ENCODE results near the gene GNG4.

The GNG4 gene

DNA sequence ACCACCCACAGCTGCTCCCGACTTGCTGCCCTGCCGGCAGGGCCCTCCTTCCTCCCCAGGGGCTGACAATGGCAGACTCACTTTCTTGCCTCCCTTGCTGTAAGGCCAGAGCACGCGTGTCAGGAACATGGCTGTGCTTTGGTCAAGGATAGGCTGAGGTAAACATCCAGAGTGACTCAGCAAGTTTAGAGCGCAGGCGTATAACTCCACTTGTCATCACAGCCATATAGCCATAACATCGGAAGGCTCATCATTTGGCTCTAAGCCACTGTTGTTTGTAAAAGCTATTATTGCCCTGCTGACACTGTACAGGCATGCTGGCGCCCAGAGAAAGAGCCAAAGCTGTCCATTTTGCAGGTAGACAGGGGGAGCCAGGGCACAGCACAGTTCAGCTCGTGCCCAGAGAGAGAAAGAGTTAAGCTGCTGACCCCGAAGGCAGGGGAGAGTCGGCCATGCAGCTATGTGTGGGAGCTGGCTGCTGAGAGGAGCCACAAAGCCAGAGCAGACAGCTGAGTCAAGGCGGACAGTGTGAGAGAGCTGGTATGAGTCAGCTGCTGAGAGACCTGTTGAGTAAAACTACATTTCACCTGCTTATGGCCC lies 60.6 kb downstream of the GNG4 start:
- in situ Hi-C loops (cut with HindIII; ENCODE audit: low pct_ligation_motif_present, low sequenced_read_pairs) = no loop called here
- DNase-seq = peak; percentile 55
- H3K36me3 ChIP-seq (replicated peaks) = no peaks in the 10 kb centered on the region
- TF ChIP-seq, protein P1, sequence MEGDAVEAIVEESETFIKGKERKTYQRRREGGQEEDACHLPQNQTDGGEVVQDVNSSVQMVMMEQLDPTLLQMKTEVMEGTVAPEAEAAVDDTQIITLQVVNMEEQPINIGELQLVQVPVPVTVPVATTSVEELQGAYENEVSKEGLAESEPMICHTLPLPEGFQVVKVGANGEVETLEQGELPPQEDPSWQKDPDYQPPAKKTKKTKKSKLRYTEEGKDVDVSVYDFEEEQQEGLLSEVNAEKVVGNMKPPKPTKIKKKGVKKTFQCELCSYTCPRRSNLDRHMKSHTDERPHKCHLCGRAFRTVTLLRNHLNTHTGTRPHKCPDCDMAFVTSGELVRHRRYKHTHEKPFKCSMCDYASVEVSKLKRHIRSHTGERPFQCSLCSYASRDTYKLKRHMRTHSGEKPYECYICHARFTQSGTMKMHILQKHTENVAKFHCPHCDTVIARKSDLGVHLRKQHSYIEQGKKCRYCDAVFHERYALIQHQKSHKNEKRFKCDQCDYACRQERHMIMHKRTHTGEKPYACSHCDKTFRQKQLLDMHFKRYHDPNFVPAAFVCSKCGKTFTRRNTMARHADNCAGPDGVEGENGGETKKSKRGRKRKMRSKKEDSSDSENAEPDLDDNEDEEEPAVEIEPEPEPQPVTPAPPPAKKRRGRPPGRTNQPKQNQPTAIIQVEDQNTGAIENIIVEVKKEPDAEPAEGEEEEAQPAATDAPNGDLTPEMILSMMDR (IDR thresholded peaks at IDR 0.05; ENCODE audit: low read depth, low read length, missing control alignments) = no peak
- no peak overlapping the region for H3K4me3 ChIP-seq (ENCODE audit: low read depth, low read length)
- no peak overlapping the region for H3K27ac ChIP-seq
- H3K27me3 ChIP-seq (replicated peaks) = no peaks in the 10 kb centered on the region

DNA sequence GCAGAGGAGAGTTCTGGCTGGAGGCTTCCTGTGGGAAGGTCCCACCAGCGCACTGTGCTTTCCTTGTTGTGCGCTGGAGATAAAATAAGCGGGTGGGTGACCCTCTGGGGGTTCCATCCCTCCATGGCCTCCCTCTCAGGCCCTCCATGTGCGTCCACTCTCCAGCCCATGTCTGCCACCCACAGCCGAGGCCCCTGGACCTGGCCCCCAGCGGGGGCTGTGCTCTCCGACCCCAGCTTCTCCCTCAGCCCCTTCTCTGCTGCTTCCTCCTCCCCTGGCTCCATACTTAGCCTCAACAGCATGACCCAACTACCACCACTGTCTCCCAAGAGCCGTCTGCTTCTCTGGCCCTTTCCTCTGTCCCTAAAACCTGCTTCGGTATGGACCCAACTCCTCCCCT lies 61.4 kb downstream of the GNG4 start:
- no peaks in the 10 kb centered on the region for H3K36me3 ChIP-seq (replicated peaks)
- in situ Hi-C loops (cut with HindIII; ENCODE audit: low pct_ligation_motif_present, low sequenced_read_pairs) = no loop called here

DNA sequence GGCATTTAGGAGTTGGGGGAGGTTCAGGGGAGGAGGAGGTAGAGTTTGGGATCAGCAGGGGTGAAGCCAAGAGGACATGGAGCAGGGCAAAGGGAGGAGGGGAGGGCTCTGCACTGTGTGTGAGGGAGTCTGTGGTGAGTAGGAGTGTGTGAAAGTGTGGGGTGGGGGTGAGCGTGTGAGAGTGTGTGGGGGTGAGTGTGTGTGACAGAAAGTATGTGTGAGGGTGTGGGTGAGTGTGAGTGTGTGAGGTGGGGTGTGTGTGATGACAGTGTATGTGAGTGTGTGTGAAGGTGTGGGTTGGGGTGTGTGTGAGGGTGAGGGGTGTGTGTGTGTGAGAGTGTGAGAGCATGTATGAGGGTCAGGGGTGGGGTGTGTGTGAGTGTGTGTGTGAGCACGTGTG lies 62.6 kb downstream of the GNG4 start:
- no peak for DNase-seq
- Histone ChIP-seq H3K36me3 (replicated peaks) (no peaks in the 10 kb centered on the region), H3K27ac (no peak overlapping the region), H3K4me3 (ENCODE audit: low read depth, low read length) (no peak overlapping the region), H3K27me3 (replicated peaks) (no peaks in the 10 kb centered on the region)
- in situ Hi-C loops (cut with HindIII; ENCODE audit: low pct_ligation_motif_present, low sequenced_read_pairs) = no loop called here
- TF ChIP-seq, protein P1 (IDR thresholded peaks at IDR 0.05; ENCODE audit: low read depth, low read length, missing control alignments) = no peak

More for the DNA sequence above, 61.4 kb downstream of the GNG4 start:
- H3K27ac ChIP-seq = no peak overlapping the region
- no peak overlapping the region for H3K4me3 ChIP-seq (ENCODE audit: low read depth, low read length)
- H3K27me3 ChIP-seq (replicated peaks) = no peaks in the 10 kb centered on the region
- TF ChIP-seq, protein P1 (IDR thresholded peaks at IDR 0.05; ENCODE audit: low read depth, low read length, missing control alignments) = no peak
- DNase-seq = no peak

DNA sequence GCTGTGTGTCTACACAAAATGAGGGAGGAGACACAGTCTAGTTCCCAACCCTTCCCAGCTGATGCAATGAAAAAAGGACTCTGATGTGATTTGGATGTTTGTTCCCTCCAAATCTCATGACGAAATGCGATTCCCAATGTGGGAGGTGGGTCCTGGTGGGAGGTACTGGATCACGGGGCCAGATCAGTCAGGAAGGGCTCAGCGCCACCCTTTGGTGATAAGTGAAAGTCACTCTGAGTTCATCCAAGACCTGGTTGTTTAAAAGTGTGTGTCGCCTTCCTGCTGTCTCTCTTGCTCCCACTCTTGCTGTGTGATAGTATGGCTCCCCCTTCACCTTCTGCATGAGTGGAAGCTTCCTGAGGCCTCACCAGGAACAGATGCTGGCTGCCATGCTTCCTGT lies 63.2 kb downstream of the GNG4 start:
- TF ChIP-seq, protein P1 (IDR thresholded peaks at IDR 0.05; ENCODE audit: low read depth, low read length, missing control alignments) = no peak
- Histone ChIP-seq H3K36me3 (replicated peaks) (no peaks in the 10 kb centered on the region), H3K27me3 (replicated peaks) (no peaks in the 10 kb centered on the region), H3K27ac (no peak overlapping the region), H3K4me3 (ENCODE audit: low read depth, low read length) (no peak overlapping the region)
- DNase-seq = no peak
- in situ Hi-C loops (cut with HindIII; ENCODE audit: low pct_ligation_motif_present, low sequenced_read_pairs) = no loop called here

DNA sequence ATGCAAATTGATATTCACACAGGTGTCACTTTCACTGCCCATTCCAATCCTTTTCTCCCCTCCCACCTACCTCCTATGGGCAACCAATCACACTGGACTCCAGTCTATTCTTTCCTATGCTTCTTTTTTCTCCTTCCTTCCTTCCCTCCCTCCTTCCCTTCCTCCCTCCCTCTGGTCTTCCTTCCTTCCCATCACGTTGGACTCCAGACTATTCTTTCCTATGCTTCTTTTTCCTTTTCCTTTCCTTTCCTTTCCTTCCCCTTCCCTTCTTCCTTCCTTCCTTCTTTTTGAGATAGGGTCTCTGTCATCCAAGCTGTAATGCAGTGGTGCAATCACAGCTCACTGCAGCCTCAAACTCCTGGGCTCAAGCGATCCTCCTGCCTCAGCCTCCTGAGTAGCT lies 64.6 kb downstream of the GNG4 start:
- no peak for DNase-seq
- no peaks in the 10 kb centered on the region for H3K36me3 ChIP-seq (replicated peaks)
- TF ChIP-seq, protein P1 (IDR thresholded peaks at IDR 0.05; ENCODE audit: low read depth, low read length, missing control alignments) = no peak
- no peak overlapping the region for H3K27ac ChIP-seq
- H3K27me3 ChIP-seq (replicated peaks) = no peaks in the 10 kb centered on the region
- no peak overlapping the region for H3K4me3 ChIP-seq (ENCODE audit: low read depth, low read length)
- in situ Hi-C loops (cut with HindIII; ENCODE audit: low pct_ligation_motif_present, low sequenced_read_pairs) = no loop called here

DNA sequence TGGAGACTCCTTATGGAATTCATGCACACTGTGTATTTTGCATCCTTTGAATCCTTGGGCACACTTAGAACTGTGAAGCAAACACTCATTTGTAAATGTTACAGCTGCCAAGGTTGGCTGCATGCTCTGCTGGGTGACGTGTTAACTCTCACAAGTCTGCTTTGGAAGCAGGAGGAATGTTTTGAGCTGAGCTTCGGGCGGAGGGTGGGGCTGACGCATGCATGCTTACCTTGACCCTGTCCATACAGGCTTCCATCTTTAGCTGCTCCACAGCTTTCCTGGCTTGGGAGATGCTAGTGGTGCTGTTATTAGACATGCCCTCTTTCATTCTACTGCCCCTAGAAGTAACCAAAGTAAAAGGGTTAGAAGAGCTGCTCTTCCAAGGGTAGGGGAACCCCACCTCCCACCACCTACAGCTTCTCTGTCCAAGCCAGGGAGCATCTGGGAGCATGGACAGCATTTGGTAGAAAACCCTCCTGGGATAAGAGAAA lies 66.0 kb downstream of the GNG4 start:
- no peak for DNase-seq
- Histone ChIP-seq H3K27ac (no peak overlapping the region), H3K4me3 (ENCODE audit: low read depth, low read length) (no peak overlapping the region), H3K27me3 (replicated peaks) (no peaks in the 10 kb centered on the region), H3K36me3 (replicated peaks) (no peaks in the 10 kb centered on the region)
- in situ Hi-C loops (cut with HindIII; ENCODE audit: low pct_ligation_motif_present, low sequenced_read_pairs) = no loop called here
- TF ChIP-seq, protein P1 (IDR thresholded peaks at IDR 0.05; ENCODE audit: low read depth, low read length, missing control alignments) = no peak
